OCI-LY3 (cell line): ENCODE data around the gene RPL6.
A peak's percentile ranks its signal among the peaks of the same experiment; 100 is the strongest.
"Not testable (repeated sequence)": the region's sequence is repeated elsewhere in the genome, so short reads cannot be mapped to it uniquely, and the experiment has no call there.

Source experiments
- H2AFZ ChIP-seq: fragments of 200-600, 300-600 bp; shearing (Covaris generic); 2 replicates; pipeline ENCODE4 v1.6.0; 2014; ENCODE audit warnings: antibody characterized with exemption, low read depth, low read length
- H3K27ac ChIP-seq: fragments of 200-600, 300-600 bp; sonication (generic); 2 replicates; pipeline ENCODE4 v1.5.1; 2014; ENCODE audit warnings: mild to moderate bottlenecking, low read length, moderate library complexity, mixed read lengths
- H3K27me3 ChIP-seq: fragments of 200-600, 300-600 bp; sonication (generic); 2 replicates; pipeline ENCODE4 v1.6.1; 2014; ENCODE audit warnings: low read depth, low read length, mixed read lengths
- H3K36me3 ChIP-seq: fragments of 200-600, 300-600 bp; sonication (generic); replicated peaks from 2 replicates; pipeline ENCODE3; 2014; ENCODE audit warnings: low read depth, low read length, mixed read lengths
- H3K4me1 ChIP-seq: fragments of 300-600, 200-600 bp; sonication (generic); 2 replicates; pipeline ENCODE4 v1.6.1; 2014; ENCODE audit warnings: low read length, mixed read lengths
- H3K4me2 ChIP-seq: fragments of 200-600, 300-600 bp; sonication (generic); 2 replicates; pipeline ENCODE4 v1.6.1; 2014; ENCODE audit warnings: low read length, mixed read lengths
- H3K4me3 ChIP-seq: fragments of 300-600, 200-600 bp; sonication (generic); 2 replicates; pipeline ENCODE4 v1.5.1; 2014; ENCODE audit warnings: antibody characterized with exemption, mild to moderate bottlenecking, low read length, moderate library complexity
- H3K79me2 ChIP-seq: fragments of 300-600, 200-600 bp; shearing (Covaris generic); 2 replicates; pipeline ENCODE4 v1.6.1; 2014; ENCODE audit warnings: mild to moderate bottlenecking, low read length, mixed read lengths
- H3K9ac ChIP-seq: fragments of 300-600, 200-600 bp; shearing (Covaris generic); 2 replicates; pipeline ENCODE4 v1.6.0; 2014; ENCODE audit warnings: mild to moderate bottlenecking, low read length, moderate library complexity
- H3K9me3 ChIP-seq: fragments of 200-600, 300-600 bp; shearing (Covaris generic); 2 replicates; pipeline ENCODE4 v1.6.1; 2014; ENCODE audit warnings: low read length, mixed read lengths; ENCODE audit not compliant: insufficient read depth
- H4K20me1 ChIP-seq: fragments of 200-600, 300-600 bp; sonication (generic); 2 replicates; pipeline ENCODE4 v1.6.1; 2016; ENCODE audit warnings: low read length, mixed read lengths; ENCODE audit not compliant: insufficient read depth
- EZH2phosphoT487 ChIP-seq: fragments of 200-600 bp; shearing (Covaris generic); IDR thresholded peaks from 2 replicates; pipeline ENCODE4 v1.6.1; 2018; ENCODE audit warnings: antibody characterized with exemption, mixed run types, low read depth
- TF ChIP-seq, protein P1 (sequence below): fragments of 200-600, 300-600 bp; sonication (generic); IDR thresholded peaks from 2 replicates; pipeline ENCODE4 v1.5.1; 2014; ENCODE audit warnings: antibody characterized with exemption, low read length, low read depth

RPL6 gene

DNA sequence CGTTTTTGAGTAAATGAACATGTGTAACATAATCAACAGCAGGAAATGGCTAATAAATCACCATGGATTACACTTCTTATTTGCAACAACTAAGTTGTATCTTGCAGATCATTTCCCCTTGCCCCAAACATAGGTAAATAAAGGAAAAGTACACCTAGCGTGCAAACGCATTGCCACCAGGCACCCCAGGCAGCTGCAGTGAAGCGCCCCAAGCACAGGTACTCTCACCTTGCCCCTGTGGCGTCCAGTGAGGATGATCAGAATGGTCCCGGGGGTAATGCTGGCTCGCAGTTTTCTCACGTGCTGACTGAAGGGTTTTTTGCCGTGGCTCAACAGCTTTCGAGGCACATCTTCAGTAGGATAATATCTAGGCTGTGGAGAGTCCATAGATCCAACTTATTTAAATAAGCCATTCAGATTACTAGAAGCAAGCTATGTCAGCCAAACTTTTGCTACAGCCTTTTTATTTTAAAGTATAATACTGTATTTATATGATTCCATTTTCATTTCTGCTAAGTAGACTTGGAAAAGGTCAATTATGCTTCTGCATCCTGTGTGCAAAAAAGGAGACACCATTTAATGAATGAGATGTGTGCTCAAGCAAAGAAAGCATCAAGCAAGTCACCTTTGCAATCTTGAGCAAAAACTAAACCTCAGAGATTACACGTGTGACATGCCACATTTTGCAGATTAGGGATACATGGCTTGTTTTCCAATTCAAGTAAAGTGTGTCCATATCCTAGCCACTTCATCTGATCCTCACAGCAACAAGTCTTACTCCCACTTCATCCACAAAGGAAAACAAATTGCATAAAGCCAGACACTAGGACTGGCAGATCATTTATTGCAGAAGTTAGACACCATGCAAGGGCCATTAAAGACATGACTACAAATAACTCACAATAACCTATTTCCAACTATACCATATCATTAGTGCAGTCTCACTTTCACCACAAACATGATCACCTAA, 2.6 kb downstream of the RPL6 start:
- H3K4me2 ChIP-seq = peak overlapping the region; percentile 85; the same call in 1 of the 2 replicates
- no peak overlapping the region for H3K27ac ChIP-seq
- H3K9ac ChIP-seq = no peak overlapping the region
- peaks cover 48% of the 10 kb centered on the region for H3K36me3 ChIP-seq
- peaks cover 35% of the 10 kb centered on the region for H4K20me1 ChIP-seq
- peaks cover 13% of the 10 kb centered on the region for H3K4me1 ChIP-seq
- H2AFZ ChIP-seq = no peak overlapping the region
- H3K27me3 ChIP-seq = no peaks in the 10 kb centered on the region
- peaks cover 25% of the 10 kb centered on the region for H3K79me2 ChIP-seq
- TF ChIP-seq, protein P1, sequence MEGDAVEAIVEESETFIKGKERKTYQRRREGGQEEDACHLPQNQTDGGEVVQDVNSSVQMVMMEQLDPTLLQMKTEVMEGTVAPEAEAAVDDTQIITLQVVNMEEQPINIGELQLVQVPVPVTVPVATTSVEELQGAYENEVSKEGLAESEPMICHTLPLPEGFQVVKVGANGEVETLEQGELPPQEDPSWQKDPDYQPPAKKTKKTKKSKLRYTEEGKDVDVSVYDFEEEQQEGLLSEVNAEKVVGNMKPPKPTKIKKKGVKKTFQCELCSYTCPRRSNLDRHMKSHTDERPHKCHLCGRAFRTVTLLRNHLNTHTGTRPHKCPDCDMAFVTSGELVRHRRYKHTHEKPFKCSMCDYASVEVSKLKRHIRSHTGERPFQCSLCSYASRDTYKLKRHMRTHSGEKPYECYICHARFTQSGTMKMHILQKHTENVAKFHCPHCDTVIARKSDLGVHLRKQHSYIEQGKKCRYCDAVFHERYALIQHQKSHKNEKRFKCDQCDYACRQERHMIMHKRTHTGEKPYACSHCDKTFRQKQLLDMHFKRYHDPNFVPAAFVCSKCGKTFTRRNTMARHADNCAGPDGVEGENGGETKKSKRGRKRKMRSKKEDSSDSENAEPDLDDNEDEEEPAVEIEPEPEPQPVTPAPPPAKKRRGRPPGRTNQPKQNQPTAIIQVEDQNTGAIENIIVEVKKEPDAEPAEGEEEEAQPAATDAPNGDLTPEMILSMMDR = no peak
- no peak for TF ChIP-seq EZH2phosphoT487
- no peak overlapping the region for H3K4me3 ChIP-seq
- H3K9me3 ChIP-seq = no peaks in the 10 kb centered on the region

DNA sequence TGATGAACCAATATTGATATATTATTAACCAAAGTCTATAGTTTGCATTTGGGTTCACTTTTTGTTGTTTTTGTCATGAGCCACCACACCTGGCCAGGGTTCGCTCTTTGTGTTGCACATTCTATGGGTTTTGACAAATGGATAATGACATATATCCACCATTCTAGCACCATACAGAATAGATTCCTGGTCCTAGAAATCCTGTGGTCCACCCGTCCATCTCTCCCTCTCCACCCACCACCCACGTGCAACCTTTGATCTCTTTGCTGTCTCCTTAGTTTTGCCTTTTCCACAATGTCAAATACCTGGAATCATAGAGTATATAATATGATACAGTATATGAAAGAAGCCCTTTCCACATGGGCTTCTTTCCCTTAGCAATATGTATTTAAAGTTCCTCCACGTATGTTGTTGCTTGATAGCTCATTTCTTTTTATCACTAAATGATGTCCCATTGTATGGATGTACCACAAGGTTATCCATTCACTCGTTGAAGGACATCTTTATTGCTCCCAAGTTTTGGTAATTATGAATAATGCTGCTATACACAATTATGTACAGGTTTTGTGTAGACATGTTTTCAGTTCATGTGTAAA, 7.4 kb downstream of the RPL6 start:
- no peak overlapping the region for H3K27ac ChIP-seq
- peaks cover 31% of the 10 kb centered on the region for H3K36me3 ChIP-seq
- peaks cover 23% of the 10 kb centered on the region for H4K20me1 ChIP-seq
- no peak overlapping the region for H3K9ac ChIP-seq
- H3K4me3 ChIP-seq = no peak overlapping the region
- no peaks in the 10 kb centered on the region for H3K27me3 ChIP-seq
- H3K79me2 ChIP-seq = peaks cover under 1% of the 10 kb centered on the region
- H2AFZ ChIP-seq = no peak overlapping the region
- TF ChIP-seq, protein P1 = no peak
- no peak for TF ChIP-seq EZH2phosphoT487
- H3K9me3 ChIP-seq = no peaks in the 10 kb centered on the region
- H3K4me1 ChIP-seq = peaks cover under 1% of the 10 kb centered on the region; the same call in 1 of the 2 replicates
- no peak overlapping the region for H3K4me2 ChIP-seq

DNA sequence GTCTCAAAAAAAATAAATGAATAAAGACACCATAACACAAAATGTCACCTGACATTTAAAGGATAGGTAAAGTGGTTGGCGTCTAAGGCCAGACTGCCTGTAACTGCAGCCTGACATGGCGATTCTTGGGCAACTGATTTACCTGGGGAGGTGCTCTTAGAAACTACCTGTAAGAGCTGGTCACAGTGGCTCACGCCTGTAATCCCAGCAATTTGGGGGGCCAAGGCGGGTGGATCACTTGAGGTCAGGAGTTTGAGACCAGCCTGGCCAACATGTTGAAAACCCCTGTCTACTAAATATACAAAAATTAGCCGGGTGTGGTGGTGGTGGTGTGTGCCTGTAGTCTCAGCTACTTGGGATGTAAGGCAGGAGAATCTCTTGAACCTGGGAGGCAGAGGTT, 8.4 kb downstream of the RPL6 start:
- H3K27ac ChIP-seq = no peak overlapping the region
- H2AFZ ChIP-seq = no peak overlapping the region
- no peak overlapping the region for H3K4me2 ChIP-seq
- peaks cover 22% of the 10 kb centered on the region for H3K36me3 ChIP-seq
- TF ChIP-seq EZH2phosphoT487 = no peak
- TF ChIP-seq, protein P1 = no peak
- H4K20me1 ChIP-seq = peaks cover 14% of the 10 kb centered on the region; the same call in 1 of the 2 replicates
- H3K9ac ChIP-seq = no peak overlapping the region
- H3K9me3 ChIP-seq = no peaks in the 10 kb centered on the region
- H3K79me2 ChIP-seq = no peaks in the 10 kb centered on the region
- H3K4me3 ChIP-seq = no peak overlapping the region
- no peaks in the 10 kb centered on the region for H3K27me3 ChIP-seq
- no peaks in the 10 kb centered on the region for H3K4me1 ChIP-seq

DNA sequence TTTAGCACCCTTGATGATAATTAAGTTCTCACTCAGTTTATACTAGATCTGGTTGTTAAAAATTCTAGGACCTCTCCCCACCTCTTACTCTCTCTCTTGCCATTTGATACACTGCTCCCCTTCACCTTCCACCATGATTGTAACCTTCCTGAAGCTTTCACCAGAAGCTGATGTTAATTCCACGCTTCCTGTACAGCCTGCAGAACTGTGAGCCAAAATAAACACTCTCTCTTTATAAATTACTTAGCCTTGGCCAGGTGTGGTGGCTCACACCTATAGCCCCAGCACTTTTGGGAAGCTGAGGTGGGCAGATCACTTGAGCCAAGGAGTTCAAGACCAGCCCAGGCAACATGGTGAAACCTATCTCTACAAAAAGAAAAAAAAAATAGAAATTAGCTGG, 16.1 kb downstream of the RPL6 start:
- no peak overlapping the region for H3K9ac ChIP-seq
- no peaks in the 10 kb centered on the region for H3K27me3 ChIP-seq
- H3K36me3 ChIP-seq = no peaks in the 10 kb centered on the region
- H2AFZ ChIP-seq = no peak overlapping the region
- no peaks in the 10 kb centered on the region for H3K4me1 ChIP-seq
- H3K27ac ChIP-seq = no peak overlapping the region
- no peaks in the 10 kb centered on the region for H4K20me1 ChIP-seq
- TF ChIP-seq, protein P1 = no peak
- TF ChIP-seq EZH2phosphoT487 = no peak
- no peak overlapping the region for H3K4me3 ChIP-seq
- no peaks in the 10 kb centered on the region for H3K79me2 ChIP-seq
- no peak overlapping the region for H3K4me2 ChIP-seq
- H3K9me3 ChIP-seq = no peaks in the 10 kb centered on the region

DNA sequence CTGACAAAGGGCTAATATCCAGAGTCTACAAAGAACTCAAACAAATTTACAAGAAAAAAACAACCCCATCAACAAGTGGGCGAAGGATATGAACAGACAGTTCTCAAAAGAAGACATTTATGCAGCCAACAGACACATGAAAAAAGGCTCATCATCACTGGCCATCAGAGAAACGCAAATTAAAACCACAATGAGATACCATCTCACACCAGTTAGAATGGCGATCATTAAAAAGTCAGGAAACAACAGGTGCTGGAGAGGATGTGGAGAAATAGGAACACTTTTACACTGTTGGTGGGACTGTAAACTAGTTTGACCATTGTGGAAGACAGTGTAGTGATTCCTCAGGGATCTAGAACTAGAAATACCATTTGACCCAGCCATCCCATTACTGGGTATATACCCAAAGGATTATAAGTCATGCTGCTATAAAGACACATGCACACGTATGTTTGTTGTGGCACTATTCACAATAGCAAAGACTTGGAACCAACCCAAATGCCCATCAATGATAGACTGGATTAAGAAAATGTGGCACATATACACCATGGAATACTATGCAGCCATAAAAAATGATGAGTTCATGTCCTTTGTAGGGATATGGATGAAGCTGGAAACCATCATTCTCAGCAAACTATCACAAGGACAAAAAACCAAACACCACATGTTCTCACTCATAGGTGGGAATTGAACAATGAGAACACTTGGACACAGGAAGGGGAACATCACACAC, 19.3 kb downstream of the RPL6 start:
- H3K27me3 ChIP-seq, H3K27ac ChIP-seq, H3K4me1 ChIP-seq, H3K9ac ChIP-seq, H2AFZ ChIP-seq, H3K4me2 ChIP-seq, H3K9me3 ChIP-seq, H3K79me2 ChIP-seq, H3K36me3 ChIP-seq, H3K4me3 ChIP-seq, H4K20me1 ChIP-seq: not testable (repeated sequence)
